Liver (tissue), 3 donors: ENCODE results near the gene KLK13.

Source experiments
- ATF3 ChIP-seq: IDR thresholded peaks from 2 replicates; pipeline ENCODE4 v1.6.1; 2016; ENCODE audit warnings: antibody characterized with exemption
- CTCF ChIP-seq: fragments of 150-350 bp; IDR thresholded peaks from 2 replicates; pipeline ENCODE4 v1.5.1; 2017; ENCODE audit warnings: improper control_type of control experiment, low read depth, low read length; ENCODE audit not compliant: missing input control
- EGR1 ChIP-seq, 2 donors: IDR thresholded peaks; 2 replicates each; pipeline ENCODE4 v1.6.1; 2016 to 2018; ENCODE audit warnings: antibody characterized with exemption in 2 of 2, low read depth in 2 of 2
- FOXA1 ChIP-seq: IDR thresholded peaks from 2 replicates; pipeline ENCODE4 v1.6.1; 2016; ENCODE audit warnings: antibody characterized with exemption
- GABPA ChIP-seq, 2 donors: IDR thresholded peaks in 1 of 2; conservative IDR thresholded peaks in 1 of 2; 2 replicates each; pipeline ENCODE4 v1.6.1; 2016; ENCODE audit warnings: antibody characterized with exemption in 2 of 2, mild to moderate bottlenecking in 1 of 2, moderate library complexity in 1 of 2
- JUND ChIP-seq, 2 donors: IDR thresholded peaks; 2 replicates each; pipeline ENCODE4 v1.6.1; 2016; ENCODE audit warnings: antibody characterized with exemption in 2 of 2
- MAX ChIP-seq: IDR thresholded peaks from 2 replicates; pipeline ENCODE4 v1.6.1; 2016; ENCODE audit warnings: antibody characterized with exemption
- NR2F2 ChIP-seq: IDR thresholded peaks from 2 replicates; pipeline ENCODE4 v1.6.1; 2016; ENCODE audit warnings: antibody characterized with exemption
- RAD21 ChIP-seq, 2 donors: IDR thresholded peaks; 2 replicates each; pipeline ENCODE4 v1.6.1; 2016; ENCODE audit warnings: antibody characterized with exemption in 2 of 2, mild to moderate bottlenecking in 2 of 2
- REST ChIP-seq: IDR thresholded peaks from 2 replicates; pipeline ENCODE4 v1.6.1; 2016; ENCODE audit warnings: antibody characterized with exemption, mild to moderate bottlenecking
- RXRA ChIP-seq, 2 donors: IDR thresholded peaks; 2 replicates each; pipeline ENCODE4 v1.6.1; 2017 to 2018; ENCODE audit warnings: antibody characterized with exemption in 2 of 2, mild to moderate bottlenecking in 1 of 2
- SP1 ChIP-seq: IDR thresholded peaks from 2 replicates; pipeline ENCODE4 v1.6.1; 2018; ENCODE audit warnings: antibody characterized with exemption, mild to moderate bottlenecking
- YY1 ChIP-seq: IDR thresholded peaks from 2 replicates; pipeline ENCODE4 v1.6.1; 2016; ENCODE audit warnings: antibody characterized with exemption, mild to moderate bottlenecking
- ZBTB33 ChIP-seq: IDR thresholded peaks from 2 replicates; pipeline ENCODE4 v1.6.1; 2016; ENCODE audit warnings: antibody characterized with exemption
- donor health status: healthy.
- donor health status: healthy.

GRCh38 chr19:51034704-51035103, 30.2 kb downstream of the KLK13 start, which contains the start of gene KLK12:
- TF ChIP-seq CTCF (no peak), YY1 (no peak), REST (no peak), JUND (IDR thresholded peaks at IDR 0.05) (no peak), EGR1 (IDR thresholded peaks at IDR 0.05; ENCODE audit: low read depth in 2 of 2) (no peak), GABPA (IDR thresholded peaks at IDR 0.05 in 1 of 2, conservative IDR thresholded peaks at IDR 0.05 in 1 of 2) (no peak), ZBTB33 (no peak), MAX (no peak), SP1 (no peak), RXRA (IDR thresholded peaks at IDR 0.05) (no peak), NR2F2 (no peak), ATF3 (no peak), RAD21 (IDR thresholded peaks at IDR 0.05) (no peak), FOXA1 (no peak)
